Neuron (in vitro differentiated cells): ENCODE data around the gene TTLL12.

Experiments
- H2AFZ ChIP-seq: one replicate; pipeline ENCODE4 v1.6.1; 2013; ENCODE audit warnings: low read depth, mild to moderate bottlenecking, inconsistent platforms, low read length, moderate library complexity
- H3K27me3 ChIP-seq: one replicate; pipeline ENCODE4 v1.6.1; 2013; ENCODE audit warnings: low read length; ENCODE audit not compliant: insufficient read depth
- H3K36me3 ChIP-seq: one replicate; pipeline ENCODE4 v1.6.1; 2013; ENCODE audit warnings: low read length; ENCODE audit not compliant: insufficient read depth
- H3K4me1 ChIP-seq: one replicate; pipeline ENCODE4 v1.6.1; 2013; ENCODE audit warnings: low read length; ENCODE audit not compliant: insufficient read depth
- H3K4me3 ChIP-seq: 2 replicates; pipeline ENCODE4 v1.5.1; 2013; ENCODE audit warnings: mild to moderate bottlenecking, low read length, moderate library complexity
- H3K9me3 ChIP-seq: one replicate; pipeline ENCODE4 v1.6.1; 2013; ENCODE audit warnings: low read length

Gene TTLL12

DNA sequence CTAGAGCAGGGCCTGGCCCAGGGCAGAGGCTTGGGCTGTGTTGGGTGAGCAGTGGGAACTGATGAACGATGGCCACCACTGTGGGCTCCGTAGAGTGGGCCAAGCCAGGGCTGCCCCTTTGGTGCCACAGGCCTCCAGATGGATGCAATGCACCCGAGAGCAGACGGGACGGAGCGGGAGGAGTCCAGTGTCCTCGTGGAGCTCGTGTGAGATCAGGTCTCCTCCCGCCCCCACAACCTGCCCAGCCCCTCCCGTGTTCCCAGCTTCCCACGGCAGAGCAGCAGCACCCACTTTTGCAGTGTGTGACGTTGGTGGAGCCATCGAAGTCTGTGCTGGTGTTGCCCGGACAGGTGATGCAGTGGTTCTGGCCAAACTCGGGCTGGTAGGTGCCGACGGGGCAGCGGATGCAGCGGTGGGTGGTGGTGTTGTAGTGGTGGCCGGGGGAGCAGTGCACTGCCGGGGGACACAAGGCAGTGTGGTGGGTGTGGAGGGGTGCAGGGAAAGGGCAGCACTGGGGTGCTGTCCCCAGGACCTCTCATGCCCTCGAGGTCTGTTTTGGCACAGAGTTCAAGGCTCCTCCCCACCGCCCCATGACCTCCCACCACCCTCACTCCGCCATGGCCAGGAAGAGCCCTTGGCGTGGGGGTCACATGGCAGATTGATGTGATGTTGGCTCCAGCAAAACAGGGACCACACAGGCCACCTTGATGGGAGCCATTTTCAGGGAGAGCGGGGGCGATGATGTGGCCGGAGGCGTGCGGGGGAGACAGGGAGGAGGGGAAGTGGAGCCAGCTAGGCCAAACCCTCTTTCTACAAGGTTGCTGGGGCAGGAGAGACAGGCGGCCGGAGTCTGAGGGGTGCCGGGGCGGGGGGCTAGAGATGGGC is 23.9 kb upstream of the TTLL12 start:
- Histone ChIP-seq H3K9me3 (no peaks in the 10 kb centered on the region), H3K4me3 (no peak overlapping the region), H3K27me3 (peaks cover 7% of the 10 kb centered on the region), H3K4me1 (no peaks in the 10 kb centered on the region), H2AFZ (no peak overlapping the region), H3K36me3 (no peaks in the 10 kb centered on the region)

DNA sequence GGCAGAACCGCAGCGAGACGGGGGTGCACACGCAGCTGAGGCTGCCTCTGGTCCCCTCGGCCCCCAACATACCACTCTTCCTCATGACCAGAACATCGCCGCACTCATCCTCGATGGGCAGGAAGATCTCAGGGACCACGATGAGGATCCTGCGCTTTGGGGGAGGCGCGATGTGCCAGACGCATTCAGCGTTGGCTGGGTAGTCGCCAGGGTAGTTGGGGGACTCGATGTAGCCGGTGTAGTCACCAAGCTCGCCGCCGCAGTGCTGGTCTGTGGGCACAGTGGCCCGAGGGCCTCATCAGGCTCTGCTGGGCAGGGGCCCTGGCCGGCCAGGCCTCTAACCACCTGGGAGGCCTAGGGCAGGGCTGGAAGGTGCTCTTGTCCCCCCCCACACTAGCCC is 23.0 kb upstream of the TTLL12 start:
- H2AFZ ChIP-seq: no peak overlapping the region
- no peak overlapping the region for H3K4me3 ChIP-seq
- H3K27me3 ChIP-seq: peaks cover 2% of the 10 kb centered on the region
- no peaks in the 10 kb centered on the region for H3K9me3 ChIP-seq
- no peaks in the 10 kb centered on the region for H3K36me3 ChIP-seq
- H3K4me1 ChIP-seq: no peaks in the 10 kb centered on the region

DNA sequence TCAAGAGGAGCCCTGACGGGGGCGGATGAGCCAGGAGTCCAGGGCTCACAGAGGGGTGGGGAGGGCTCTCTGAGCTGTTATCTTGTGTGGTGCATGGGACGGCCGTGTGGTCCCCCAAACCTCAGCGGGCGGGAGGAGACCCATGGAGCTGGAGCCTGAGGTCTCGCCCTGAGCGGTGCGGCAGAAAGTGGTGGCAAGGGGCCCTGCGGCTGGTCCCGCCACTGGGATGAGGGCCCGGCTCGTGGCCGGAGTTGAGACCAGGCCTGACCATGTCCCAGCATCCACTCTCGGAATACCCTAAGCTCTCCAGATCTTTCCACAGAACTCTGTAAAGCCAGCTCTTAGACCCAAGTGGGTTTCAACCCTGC is 22.6 kb upstream of the TTLL12 start:
- Histone ChIP-seq H3K36me3 (no peaks in the 10 kb centered on the region), H3K4me3 (no peak overlapping the region), H2AFZ (no peak overlapping the region), H3K27me3 (peaks cover 2% of the 10 kb centered on the region), H3K9me3 (no peaks in the 10 kb centered on the region), H3K4me1 (no peaks in the 10 kb centered on the region)

DNA sequence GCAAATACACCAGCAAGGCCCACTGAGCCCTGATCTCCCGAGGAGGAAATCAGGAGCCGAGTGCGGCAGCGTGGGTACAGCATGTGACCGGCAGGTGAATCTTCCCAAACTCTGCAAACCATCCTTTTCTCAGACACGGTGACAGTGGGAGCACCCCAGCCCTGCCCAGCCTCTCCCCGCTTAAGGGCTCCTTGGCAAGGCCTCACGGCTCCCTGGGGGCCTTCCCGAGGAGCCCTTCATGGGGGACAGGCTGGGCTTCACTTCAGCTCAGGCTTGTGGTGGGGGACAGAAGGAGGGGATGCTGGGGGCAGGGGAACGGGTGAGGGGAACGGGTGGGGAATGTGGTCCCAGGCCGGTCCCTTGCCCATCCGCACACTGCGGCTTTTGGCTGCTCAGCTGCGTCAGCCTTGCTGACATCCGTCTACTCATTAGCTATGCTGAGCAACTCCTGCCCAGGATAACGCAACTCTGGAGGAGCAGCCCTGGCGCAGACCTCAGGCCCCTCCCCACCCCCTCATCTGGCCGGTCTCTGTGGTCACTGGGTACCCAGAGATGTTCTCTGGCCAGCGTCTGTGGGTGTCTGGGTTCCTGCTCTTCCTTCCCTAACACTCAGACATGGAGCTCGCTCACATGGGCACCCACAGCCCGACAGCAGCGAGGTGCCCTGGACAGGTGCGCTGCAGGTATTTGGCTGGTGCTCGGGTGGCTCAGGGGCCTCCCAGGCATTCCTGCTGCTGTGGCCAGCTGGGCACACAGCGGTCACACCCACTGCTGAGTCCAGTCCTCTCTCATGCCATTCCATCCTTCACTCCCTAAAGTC is 22.0 kb upstream of the TTLL12 start:
- H3K4me1 ChIP-seq: no peaks in the 10 kb centered on the region
- no peak overlapping the region for H3K4me3 ChIP-seq
- no peak overlapping the region for H2AFZ ChIP-seq
- no peaks in the 10 kb centered on the region for H3K9me3 ChIP-seq
- no peaks in the 10 kb centered on the region for H3K36me3 ChIP-seq
- peaks cover 2% of the 10 kb centered on the region for H3K27me3 ChIP-seq

DNA sequence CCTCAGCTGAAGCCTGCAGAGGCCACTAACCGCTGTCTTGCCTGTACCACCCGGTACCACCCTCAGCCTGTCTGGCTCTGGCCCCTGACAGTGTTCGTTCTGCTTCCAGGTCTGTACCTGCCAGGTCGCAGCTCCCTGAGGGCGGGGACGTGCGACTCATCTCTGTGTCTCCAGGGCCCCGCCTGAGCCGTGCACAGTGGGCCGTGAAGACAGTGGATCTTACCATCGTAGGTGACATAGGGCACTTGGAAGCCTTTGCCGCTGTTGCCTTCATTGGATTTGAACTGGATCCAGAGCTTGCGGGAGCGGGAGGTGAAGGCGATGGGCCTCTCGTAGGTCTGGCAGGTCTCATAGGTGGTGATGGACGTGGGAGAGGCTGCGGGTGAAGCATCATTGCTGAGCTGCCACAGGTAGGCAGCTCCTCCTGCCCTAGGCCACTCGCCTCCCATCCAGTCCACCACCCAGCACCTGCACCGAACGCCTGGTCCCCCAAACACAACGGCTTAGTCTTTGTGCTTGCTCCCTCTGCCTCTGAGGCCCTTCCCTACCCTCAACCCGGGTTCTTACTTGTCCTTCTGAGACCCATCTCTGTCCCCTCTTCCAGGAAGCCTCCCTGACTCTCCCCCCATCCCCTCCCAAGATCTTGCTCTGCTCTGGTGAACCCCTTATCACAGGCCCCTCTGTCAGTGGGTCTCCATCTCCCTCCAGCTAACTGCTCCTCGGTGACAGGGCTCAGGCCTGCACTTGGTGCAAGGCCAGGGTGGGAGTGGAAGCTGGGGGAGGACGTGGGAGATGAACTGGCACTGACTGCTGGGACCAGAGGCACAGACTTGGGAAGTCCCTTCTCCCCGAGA is 21.1 kb upstream of the TTLL12 start:
- H3K4me1 ChIP-seq: no peaks in the 10 kb centered on the region
- no peak overlapping the region for H3K4me3 ChIP-seq
- no peaks in the 10 kb centered on the region for H3K9me3 ChIP-seq
- no peak overlapping the region for H2AFZ ChIP-seq
- no peaks in the 10 kb centered on the region for H3K36me3 ChIP-seq
- peaks cover 2% of the 10 kb centered on the region for H3K27me3 ChIP-seq

DNA sequence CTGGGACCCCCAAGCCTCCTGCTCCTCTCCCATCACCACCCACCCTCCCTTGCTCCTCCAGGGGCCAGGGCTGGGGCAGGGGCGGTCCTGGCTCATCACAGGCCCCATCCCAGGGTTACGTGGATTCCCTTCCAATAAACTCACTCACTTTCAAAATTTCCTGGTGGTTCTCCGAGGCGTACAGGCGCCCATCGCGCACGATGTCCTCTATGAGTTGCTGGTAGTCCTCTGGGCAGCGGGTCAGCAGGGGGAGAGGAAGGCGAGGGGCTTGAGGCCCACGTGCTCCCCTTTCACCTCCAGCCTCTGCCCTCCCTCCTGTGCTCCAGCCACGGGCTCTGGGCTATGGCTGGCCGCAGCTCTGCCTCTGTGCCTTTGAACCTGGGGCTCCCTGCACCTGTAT is 20.5 kb upstream of the TTLL12 start:
- no peak overlapping the region for H3K4me3 ChIP-seq
- no peaks in the 10 kb centered on the region for H3K9me3 ChIP-seq
- H3K4me1 ChIP-seq: no peaks in the 10 kb centered on the region
- H2AFZ ChIP-seq: no peak overlapping the region
- H3K36me3 ChIP-seq: no peaks in the 10 kb centered on the region
- peaks cover 2% of the 10 kb centered on the region for H3K27me3 ChIP-seq

DNA sequence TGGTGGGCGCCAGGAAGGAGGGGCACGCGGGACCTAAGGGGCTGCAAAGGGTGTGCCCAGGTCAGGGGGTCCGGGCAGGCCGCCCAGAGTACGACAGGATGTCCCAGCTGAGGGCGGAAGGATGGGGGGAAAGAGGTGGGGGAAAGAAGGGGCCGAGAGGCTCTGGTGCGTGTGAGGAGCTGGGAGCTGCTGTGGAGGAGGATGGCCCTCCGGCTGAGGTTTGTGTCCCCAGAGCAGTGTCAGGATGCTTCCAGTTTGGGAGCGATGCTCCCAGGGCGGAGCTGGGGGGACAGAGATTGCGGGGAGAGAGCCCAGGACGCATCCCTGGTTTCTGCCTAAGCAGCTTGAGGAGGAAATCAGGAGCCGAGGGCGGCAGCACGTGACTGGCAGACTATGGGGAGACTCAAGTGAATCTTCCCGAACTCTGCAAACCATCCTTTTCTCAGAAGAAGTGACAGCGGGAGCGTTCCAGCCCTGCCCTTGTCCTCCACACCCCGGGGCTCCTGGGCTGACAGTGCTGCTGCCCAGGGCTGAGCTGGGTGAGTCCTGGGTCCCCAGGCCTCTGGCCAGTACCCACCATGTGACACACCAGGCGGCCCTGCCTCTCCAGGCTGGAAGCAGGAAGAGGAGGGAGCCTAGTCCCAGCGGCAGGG is 19.7 kb upstream of the TTLL12 start:
- peaks cover 2% of the 10 kb centered on the region for H3K27me3 ChIP-seq
- H3K4me1 ChIP-seq: peaks cover 4% of the 10 kb centered on the region
- no peaks in the 10 kb centered on the region for H3K36me3 ChIP-seq
- H2AFZ ChIP-seq: no peak overlapping the region
- H3K9me3 ChIP-seq: no peaks in the 10 kb centered on the region
- H3K4me3 ChIP-seq: no peak overlapping the region

DNA sequence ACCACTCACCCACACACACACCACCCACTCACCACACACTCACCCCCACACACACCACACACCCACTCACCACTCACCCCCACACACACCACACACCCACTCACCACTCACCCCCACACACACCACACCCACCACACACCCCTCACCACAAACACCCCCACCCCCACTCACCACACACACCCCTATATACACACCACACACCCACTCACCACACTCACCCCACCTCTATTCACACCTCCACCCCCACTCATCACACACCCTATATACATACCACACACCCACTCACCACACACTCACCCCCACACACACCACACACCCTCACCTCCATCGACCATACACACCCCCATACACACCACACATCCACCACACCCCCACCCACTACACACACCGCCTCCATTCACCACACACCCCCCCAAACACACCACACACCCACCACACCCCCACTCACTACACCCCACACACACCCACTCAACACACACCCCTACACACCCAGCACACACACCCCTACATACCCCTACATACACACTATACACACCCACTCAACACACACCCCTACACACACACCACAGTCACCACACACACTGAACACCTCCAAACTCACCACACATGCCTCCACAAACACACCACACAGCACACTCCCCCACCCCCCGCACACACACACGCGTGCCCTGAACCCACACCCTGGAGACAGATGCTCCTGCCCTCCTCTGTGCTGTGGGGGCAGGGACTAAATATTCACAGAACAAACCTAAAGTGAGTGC is 19.0 kb upstream of the TTLL12 start:
- H3K4me3 ChIP-seq: no peak overlapping the region
- peaks cover 2% of the 10 kb centered on the region for H3K27me3 ChIP-seq
- H3K9me3 ChIP-seq: no peaks in the 10 kb centered on the region
- H3K4me1 ChIP-seq: peaks cover 4% of the 10 kb centered on the region
- no peaks in the 10 kb centered on the region for H3K36me3 ChIP-seq
- no peak overlapping the region for H2AFZ ChIP-seq

DNA sequence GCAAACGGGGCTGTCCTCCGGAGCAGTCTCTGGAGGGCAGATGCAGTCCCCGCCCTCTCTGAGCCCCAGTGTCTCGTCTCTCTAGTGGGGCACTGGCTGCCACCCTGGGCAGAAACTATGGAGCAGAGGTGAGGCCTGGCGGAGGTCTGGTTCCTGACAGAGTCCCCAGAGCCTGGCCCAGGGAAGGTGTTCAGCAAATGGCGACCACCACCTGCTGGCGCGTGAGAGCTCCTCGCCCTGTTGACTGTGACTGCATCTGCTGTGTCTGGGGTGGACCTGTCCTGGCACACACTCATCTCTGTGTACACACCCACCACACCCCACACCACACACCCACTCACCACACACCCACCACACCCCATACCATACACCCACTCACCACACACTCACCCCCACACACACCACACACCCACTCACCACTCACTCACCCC is 18.3 kb upstream of the TTLL12 start:
- Histone ChIP-seq H3K27me3 (peaks cover 2% of the 10 kb centered on the region), H3K36me3 (no peaks in the 10 kb centered on the region), H2AFZ (no peak overlapping the region), H3K9me3 (no peaks in the 10 kb centered on the region), H3K4me1 (peaks cover 4% of the 10 kb centered on the region), H3K4me3 (no peak overlapping the region)

DNA sequence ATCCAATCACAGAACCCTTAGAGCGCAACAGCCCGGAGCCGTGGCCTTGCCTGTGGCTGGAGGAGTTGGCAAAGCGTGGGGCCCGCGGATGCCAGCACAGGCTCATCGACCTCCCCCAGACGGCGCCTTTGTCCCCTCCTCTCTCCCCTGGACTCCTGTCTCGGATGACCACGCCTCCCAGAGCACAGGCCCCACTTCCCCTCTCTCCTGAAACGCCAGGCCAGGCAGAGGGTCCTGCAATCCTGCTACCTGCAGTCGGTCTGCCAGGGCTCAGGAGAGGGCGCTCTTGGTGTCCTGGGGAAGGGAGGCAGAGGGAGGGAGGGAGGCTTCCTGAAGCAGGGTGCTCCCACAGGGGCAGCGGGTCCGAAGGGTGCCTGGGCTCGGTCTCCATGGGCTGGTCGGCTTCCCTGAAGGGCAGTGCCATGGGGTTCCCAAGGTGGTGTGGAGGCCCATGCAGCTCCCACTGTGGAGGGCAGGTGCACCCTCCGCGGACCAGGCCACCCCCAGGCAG is 16.6 kb upstream of the TTLL12 start:
- H2AFZ ChIP-seq: no peak overlapping the region
- peaks cover 4% of the 10 kb centered on the region for H3K4me1 ChIP-seq
- H3K9me3 ChIP-seq: no peaks in the 10 kb centered on the region
- no peak overlapping the region for H3K4me3 ChIP-seq
- peaks cover 4% of the 10 kb centered on the region for H3K27me3 ChIP-seq
- no peaks in the 10 kb centered on the region for H3K36me3 ChIP-seq

DNA sequence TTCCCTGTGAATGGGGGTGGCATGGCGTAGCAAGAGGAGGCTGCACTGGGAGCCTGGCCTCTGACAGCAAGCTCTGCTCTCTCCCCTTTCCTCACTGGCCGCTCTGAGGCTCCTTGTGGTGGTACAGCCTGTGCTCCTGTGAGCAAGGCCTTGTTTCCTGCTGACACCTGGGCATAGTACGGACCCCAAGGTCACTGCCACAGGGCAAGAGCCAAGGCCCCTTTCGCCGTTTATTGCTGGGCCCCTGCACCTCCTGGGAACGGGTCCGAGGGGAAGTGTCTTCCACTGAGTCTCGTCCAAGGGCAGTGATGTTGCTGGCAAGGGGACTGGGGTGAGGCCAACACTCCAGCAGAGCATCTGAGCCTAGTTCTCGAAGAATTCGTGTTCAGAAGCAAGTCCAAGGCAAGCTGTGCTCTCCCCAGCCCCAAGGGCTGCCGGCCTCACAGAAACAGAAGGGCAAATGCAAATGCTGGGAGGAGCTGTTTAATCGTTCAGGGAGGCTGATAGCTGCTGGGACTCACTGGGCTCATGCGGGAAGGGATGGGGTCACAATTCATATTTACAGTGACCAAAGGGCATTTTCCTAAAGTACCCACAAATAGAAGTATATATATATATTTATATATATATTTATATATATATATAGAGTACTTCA is 15.9 kb upstream of the TTLL12 start:
- no peaks in the 10 kb centered on the region for H3K9me3 ChIP-seq
- peaks cover 6% of the 10 kb centered on the region for H3K27me3 ChIP-seq
- no peak overlapping the region for H3K4me3 ChIP-seq
- no peak overlapping the region for H2AFZ ChIP-seq
- no peaks in the 10 kb centered on the region for H3K36me3 ChIP-seq
- H3K4me1 ChIP-seq: peaks cover 4% of the 10 kb centered on the region
